SH-SY5Y (cell line): ENCODE measurements around the gene PET100.

Experiments used
- GATA2 ChIP-seq: IDR thresholded peaks from 2 replicates; pipeline ENCODE4 v1.6.1; 2011; ENCODE audit warnings: mild to moderate bottlenecking, low read depth, low read length
- GATA3 ChIP-seq: IDR thresholded peaks from 2 replicates; pipeline ENCODE4 v1.6.1; 2011; ENCODE audit warnings: low read depth, mild to moderate bottlenecking, low read length, moderate library complexity

The PET100 gene, protein sequence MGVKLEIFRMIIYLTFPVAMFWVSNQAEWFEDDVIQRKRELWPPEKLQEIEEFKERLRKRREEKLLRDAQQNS

DNA sequence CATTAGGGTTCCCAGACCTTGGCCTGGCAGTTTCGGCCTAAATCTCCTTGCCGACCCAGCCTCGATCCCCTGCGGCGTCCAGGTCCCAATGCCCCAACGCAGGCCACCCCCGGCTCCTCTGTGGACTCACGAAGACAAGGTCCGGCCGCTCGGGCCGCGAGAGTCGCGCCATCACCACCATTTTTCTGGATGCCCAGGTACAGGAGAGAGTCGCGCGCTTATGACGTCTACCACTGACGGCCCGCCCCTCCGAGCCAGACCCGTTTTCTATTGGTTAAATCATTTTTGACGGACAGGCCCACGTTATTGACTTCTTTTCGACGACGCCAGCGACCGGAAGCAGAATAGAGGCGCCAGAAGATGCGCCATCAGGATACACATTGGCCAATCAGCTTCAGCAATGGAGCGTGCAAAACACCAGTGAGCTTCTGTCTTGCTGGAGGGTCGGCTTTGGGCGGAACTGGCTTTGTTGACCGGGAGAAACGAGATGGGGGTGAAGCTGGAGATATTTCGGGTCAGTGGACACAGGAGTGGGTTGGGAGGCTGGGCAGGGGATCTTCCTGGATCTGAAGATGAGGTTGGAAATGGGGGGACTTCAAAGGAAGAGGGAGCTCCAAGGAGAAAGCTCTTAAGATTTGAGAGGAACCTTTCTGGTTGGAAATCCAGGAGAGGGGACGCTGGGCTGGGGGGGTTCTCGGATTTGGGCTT, at the start of gene PET100, which contains the start of gene XAB2:
PET100 (plus strand) TSS at position 447 of the 708 bp plus-strand sequence; CDS start at position 488, 41 bp downstream.
XAB2 (minus strand) TSS at position 199 of the 708 bp plus-strand sequence; CDS start at position 181, 18 bp downstream.
- TF ChIP-seq GATA3 (no peak), GATA2 (no peak)

DNA sequence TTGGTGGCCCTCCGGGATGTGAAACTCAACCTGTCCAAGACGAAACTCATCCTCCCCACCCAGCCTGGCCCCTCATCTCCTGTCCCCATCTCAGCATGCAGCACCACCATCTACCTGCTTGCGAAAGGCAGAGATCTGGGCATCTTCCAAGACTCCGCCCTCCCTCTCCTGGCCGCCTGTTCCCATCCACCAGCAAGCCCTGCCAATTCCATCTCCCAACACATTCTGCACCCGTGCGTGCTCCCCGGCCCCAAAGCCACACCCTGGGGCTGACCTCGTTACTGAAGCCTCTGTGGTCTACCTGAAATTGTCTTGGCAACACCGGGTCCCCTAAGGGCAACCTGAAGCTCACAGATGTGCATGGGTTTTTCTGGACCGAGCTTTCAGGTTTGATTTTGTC, 47.1 kb upstream of the PET100 start:
- no peak for TF ChIP-seq GATA3

DNA sequence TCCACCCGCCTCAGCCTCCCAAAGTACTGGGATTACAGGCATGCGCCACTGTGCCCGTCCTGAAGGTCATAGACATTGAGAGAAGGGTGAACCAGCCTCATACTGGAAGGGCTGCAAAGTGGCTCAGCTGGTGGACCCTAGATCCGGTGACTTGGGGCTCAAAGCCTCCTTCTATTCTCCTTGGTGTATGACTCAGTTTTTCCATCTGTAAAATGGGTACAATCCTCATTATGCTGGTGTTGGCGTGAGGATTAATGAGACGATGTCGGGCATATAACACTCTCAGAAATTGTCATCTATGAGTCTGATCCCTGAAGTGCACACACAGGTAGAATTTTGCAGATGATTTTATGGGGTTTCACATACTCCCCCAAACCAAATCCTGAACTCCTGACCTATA, 39.8 kb upstream of the PET100 start:
- TF ChIP-seq GATA3 (no peak), GATA2 (no peak)

DNA sequence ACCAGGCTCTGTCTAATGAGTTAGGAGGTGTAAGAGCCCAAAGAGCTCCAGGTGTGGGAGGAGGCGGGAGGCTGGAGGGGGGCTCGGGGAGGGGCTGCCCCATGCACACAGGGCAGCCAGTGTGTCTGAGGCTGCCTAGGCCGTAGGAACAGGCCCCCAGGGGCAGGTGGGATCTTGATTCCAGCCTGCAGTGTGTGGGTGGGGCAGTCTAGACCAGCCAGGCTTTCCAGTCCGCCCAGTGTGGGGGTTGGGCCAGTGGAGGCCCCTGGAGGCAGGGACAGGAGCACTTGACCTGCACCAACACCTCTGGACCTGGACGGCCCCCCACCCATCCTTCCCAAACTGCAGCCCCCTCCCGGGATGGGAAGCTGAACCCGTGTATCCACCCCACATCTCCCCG, 39.3 kb upstream of the PET100 start:
- TF ChIP-seq GATA3, result no peak
- TF ChIP-seq GATA2, result no peak

DNA sequence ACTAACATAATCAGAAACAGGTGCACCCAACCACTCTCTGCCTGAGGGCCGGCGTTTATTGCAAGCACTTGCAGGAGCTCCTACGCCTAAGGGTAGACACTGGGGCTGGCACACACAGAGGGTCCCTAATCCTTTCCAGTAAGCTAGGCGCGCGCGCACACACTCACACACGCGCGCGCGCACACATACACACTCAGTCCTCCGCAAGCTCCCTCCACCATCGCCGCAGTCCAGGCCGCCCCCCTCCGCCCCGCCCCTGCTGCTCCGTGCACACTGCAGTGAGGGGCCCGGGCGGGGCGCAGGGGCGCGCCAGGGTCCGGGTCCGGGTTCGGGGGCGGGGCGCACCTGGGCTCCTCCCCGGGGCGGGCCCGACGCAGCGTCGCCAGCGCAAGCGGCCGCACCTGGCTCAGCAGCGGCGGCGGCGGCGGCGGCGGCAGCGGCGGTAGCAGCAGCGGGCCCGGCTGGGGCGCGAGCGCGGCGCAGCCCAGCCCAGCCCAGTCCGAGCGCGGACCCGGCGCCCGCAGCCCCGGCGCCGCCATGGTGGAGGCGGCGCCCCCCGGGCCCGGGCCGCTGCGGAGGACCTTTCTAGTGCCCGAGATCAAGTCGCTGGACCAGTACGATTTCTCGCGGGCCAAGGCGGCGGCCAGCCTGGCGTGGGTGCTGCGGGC, 34.0 kb upstream of the PET100 start, which contains the start of gene CAMSAP3:
CAMSAP3 (plus strand) TSS at position 398 of the 668 bp plus-strand sequence; CDS start at position 538, 140 bp downstream.
- no peak for TF ChIP-seq GATA2
- TF ChIP-seq GATA3, result no peak

DNA sequence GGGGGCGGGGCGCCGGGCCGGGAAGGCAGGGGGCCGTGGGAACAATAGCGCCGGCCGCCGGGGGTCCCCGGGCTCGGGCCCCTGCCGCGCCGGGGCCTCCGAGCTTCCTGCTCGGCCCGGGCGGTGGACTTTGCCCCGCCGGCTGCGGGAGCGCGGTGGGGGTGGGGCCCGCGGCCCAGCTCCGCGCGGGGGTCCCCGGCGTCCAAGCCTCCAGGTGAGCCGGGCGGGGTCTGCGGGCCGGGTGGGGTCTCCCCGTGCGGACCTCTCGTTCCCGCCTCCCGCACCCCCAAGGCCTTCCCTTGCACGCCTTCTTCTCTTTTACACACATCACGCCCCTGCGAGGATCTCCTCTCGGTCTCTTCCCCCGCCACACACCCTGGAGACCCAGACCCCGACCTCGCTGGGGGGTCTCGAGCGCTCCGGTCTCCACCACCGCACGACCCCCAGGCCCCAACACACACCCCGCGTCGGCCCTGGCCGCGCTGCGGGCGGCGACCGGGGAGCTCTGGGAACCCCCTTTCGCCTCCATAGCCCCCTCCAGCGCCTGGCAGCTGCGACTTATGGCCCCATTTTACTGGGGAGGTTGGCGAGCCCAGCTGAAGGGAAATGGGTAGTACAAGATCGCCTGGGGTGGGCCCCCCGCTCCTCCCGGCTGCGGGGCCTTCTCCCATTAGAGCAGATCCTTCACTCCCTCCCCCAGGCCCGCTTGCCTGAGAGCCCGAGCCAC, 33.2 kb upstream of the PET100 start:
- TF ChIP-seq GATA2 (no peak), GATA3 (no peak)

DNA sequence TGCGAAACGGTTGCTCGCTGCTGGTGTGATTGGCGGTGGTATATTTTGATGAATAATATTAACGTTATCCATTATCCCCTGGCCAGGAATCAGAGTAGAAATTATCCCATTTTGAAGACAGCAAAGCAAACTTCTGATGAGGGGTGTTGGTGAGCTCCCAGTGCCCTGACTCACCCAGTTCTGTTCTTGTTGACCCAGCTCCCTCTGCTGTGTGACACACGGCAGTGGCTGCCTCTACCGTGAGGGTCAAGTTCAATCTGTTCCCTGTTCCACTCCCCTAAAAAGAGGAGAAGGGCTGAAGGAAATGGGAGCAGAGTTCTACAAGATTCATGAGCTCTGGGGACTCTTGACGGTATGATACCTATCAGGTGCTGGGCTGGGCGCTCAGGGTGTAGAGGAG, 31.9 kb upstream of the PET100 start:
- no peak for TF ChIP-seq GATA3
- TF ChIP-seq GATA2, result no peak

DNA sequence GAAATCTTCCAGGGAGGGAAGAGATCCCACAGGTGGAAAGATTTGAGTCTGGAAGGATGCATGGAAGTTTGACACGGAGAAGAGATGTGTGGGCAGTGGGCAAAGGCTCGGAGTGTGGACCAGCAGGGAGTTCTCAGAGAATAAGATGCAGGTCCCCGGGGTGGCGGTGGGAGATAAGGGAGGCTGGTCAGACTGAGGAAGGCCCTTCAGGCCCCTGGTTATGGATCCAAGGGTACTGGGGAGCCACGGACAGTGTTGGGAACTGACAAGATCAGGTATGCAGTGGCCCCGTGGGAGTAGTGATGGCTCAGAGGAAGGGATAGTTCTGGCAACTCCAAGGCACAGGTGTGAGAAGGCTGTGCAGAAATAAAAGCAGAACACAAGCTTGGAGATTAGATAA, 31.4 kb upstream of the PET100 start:
- no peak for TF ChIP-seq GATA3
- no peak for TF ChIP-seq GATA2

DNA sequence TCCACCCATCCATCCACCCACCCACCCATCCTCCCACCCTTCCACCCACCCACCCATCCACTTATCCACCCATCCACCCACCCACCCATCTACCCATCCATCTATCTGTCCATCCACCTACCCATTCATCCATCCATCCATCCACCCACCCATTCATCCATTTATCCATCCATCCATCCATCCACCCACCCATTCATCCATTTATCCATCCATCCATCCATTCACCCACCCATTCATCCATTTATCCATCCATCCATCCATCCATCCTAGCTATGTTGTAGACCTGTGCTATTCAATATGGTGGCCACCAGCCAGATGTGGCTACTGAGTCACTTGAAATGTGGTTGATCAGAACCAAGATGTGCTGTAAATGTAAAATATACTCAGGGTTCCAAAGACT, 28.9 kb upstream of the PET100 start:
- no peak for TF ChIP-seq GATA2
- no peak for TF ChIP-seq GATA3

DNA sequence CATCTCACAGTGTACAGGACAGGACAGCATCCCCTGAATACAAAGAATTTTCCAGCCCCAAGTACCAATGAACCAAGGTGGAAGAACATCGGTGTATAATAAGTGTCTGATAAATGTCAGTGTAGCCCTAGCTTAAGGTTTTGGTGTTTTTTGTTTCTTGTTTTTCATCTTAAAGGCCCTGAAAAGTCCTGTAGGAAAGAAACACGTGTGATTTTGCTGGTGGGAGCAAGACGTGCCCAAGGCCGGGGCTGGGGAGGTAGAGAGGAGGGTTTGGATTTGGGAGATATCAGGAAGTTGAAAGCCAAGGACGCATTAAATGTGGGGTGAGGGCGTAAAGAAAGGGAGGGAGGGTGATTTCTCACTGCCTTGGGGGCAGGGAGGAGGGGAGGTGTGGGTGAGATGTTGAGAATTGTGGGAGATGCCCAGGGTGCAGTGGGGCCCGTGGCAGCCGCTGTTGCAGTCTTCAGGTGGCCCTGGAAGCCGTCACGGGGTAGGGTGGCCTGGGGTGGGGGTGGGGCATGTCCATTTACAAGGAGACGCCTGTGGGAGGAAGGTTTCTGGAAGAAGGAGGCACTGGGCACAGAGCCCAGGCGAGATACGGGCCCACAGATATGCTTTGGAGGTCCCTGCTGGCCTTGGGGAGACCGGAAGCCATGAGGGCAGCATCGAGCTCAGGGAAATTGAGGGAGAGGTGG, 27.2 kb upstream of the PET100 start:
- TF ChIP-seq GATA3, result no peak
- TF ChIP-seq GATA2, result no peak

DNA sequence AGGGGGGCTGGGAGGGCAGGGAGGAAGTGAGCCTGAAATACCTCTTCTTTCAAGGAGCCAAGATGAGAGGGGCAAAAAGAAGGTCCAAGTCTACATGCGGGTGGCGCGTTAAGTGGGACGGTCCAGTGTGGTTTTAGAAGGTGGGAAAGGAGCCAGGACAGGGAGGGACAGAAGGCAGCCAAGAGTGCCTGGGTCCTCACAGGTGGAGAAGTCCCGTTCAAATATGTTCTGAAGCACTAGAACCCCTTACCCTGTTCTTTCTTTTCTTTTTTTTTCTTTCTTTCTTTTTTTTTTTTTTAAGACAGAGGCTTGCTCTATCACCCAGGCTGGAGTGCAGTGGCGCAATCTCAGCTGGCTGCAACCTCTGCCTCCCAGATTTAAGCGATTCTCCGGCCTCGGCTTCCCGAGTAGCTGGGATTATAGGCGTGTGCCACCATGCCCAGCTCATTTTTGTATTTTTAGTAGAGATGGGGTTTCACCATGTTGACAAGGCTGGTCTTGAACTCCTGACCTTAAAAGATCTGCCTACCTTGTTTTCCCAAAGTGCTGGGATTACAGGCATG, 26.6 kb upstream of the PET100 start:
- TF ChIP-seq GATA2 (no peak), GATA3 (no peak)

DNA sequence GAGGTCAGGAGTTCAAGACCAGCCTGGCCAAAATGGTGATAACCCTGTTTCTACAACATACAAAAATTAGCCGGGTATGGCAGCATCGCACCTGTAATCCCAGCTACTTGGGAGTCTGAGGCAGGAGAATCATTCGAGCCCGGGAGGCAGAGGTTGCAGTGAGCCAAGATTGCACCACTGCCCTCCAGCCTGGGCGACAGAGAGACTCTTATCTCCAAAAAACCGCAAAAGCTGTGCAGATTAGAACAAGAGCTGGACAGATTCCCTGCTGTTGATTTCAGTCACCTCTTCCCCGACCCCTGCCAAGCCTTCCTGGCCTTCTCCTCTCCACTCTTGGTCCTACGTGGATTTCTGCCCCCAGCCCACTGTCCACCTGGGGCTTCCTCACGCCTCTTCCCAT, 25.7 kb upstream of the PET100 start:
- TF ChIP-seq GATA3, result no peak
- no peak for TF ChIP-seq GATA2

DNA sequence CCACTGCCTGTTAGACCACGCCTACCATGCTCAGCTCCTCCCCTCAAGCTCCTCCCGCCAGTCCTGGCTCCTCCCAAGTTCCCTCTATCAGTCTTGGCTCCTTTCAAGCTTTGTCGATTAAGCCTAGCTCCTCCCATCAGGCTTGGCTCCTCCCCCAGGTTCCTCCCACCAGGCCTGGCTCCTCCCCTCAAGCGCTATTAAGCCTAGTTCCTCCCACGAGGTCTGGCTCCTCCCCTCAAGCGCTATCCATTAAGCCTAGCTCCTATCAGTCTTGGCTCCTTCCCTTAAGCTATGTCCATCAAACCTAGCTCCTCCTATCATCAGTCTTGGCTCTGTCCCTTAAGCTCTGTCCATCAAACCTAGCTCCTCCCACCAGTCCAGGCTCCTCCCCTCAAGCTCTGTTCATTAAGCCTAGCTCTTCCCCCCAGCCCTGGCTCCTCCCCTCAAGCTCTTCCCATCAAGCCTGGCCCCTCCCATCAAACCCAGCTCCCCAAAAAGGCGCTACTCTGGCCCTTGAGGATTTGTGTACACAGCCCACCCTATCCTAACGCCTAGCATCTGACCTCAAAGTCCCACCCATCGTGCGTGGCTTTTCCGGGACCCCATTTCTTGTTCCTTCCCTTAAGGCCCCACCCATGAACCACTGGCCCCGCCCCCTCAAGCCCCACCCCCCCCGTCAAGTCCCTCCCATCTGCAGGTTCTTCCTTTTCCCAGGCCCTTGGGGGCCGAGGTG, 23.9 kb upstream of the PET100 start:
- TF ChIP-seq GATA2 (no peak), GATA3 (no peak)

DNA sequence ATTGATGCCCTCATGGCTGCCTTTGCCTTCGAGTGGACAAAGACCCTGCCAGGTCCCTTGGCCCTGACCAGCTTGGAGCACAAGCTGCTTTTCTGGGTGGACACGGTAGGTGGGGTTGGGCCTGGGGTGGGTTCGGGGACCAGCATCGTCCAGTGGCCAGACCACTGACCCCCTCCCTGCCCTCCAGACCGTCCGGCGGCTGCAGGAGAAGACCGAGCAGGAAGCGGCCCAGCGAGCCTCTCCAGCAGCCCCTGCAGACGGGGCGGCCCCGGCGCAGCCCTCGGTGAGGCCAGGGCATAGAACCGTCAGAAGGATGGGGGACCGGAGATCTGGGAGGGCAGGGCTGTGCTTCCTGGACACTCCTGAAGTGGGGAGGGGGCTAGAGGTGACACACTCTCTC, 23.3 kb upstream of the PET100 start:
- TF ChIP-seq GATA2 (no peak), GATA3 (no peak)
